HG02763 (cell line): ENCODE data around the gene MRPS15.
"Not testable (repeated sequence)": the region's sequence is repeated elsewhere in the genome, so short reads cannot be mapped to it uniquely, and the experiment has no call there.

ENCODE experiments used
- ATAC-seq: cut with Tn5 transposase; IDR thresholded peaks from one replicate; pipeline ENCODE4 v1.9.1; 2021; ENCODE audit warnings: mild to moderate bottlenecking, moderate library complexity; ENCODE audit not compliant: unreplicated experiment

MRPS15 gene

GRCh38 chr1:36463803-36464604, at the start of gene MRPS15:
TSS of gene MRPS15 (minus strand) at chr1:36464384. CDS start at chr1:36464275, 109 bp downstream.
- ATAC-seq = peak; percentile 86

- ATAC-seq = no peak
Measured at GRCh38 chr1:36512842-36513241, 48.7 kb upstream of the MRPS15 start.

GRCh38 chr1:36511804-36512798, 47.9 kb upstream of the MRPS15 start:
- no peak for ATAC-seq

GRCh38 chr1:36511220-36511619, 47.0 kb upstream of the MRPS15 start:
- not testable (repeated sequence) for ATAC-seq

GRCh38 chr1:36510418-36510817, 46.2 kb upstream of the MRPS15 start:
- ATAC-seq = no peak

- ATAC-seq = no peak
Measured at GRCh38 chr1:36508257-36508656, 44.1 kb upstream of the MRPS15 start.

- no peak for ATAC-seq
Measured at GRCh38 chr1:36506276-36506920, 42.2 kb upstream of the MRPS15 start.

- ATAC-seq = no peak
Measured at GRCh38 chr1:36503733-36504132, 39.5 kb upstream of the MRPS15 start.

- no peak for ATAC-seq
Measured at GRCh38 chr1:36503159-36503558, 39.0 kb upstream of the MRPS15 start.

- ATAC-seq = no peak
Measured at GRCh38 chr1:36502616-36503015, 38.4 kb upstream of the MRPS15 start.

- ATAC-seq = not testable (repeated sequence)
Measured at GRCh38 chr1:36501911-36502310, 37.7 kb upstream of the MRPS15 start.

GRCh38 chr1:36497207-36497606, 33.0 kb upstream of the MRPS15 start:
- ATAC-seq = no peak

GRCh38 chr1:36494971-36495370, 30.8 kb upstream of the MRPS15 start:
- no peak for ATAC-seq

GRCh38 chr1:36493524-36493923, 29.3 kb upstream of the MRPS15 start:
- ATAC-seq = no peak

- ATAC-seq = no peak
Measured at GRCh38 chr1:36492491-36492890, 28.3 kb upstream of the MRPS15 start.

GRCh38 chr1:36489258-36490051, 25.3 kb upstream of the MRPS15 start:
- not testable (repeated sequence) for ATAC-seq

GRCh38 chr1:36487906-36488305, 23.7 kb upstream of the MRPS15 start:
- no peak for ATAC-seq

GRCh38 chr1:36487336-36487725, 23.1 kb upstream of the MRPS15 start:
- ATAC-seq = not testable (repeated sequence)

- ATAC-seq = no peak
Measured at GRCh38 chr1:36486439-36487335, 22.5 kb upstream of the MRPS15 start.
